Right lobe of liver (tissue), 4 donors: ENCODE measurements around the gene MAP1B.

ENCODE experiments used
- CTCF ChIP-seq, 4 donors: fragments of 200-600 bp in 3 of 4; fragments of 450-650 bp in 1 of 4; IDR thresholded peaks; one replicate each; pipeline versions ENCODE4 v1.5.1 to v1.8.0; 2016 to 2022; ENCODE audit warnings: antibody characterized with exemption in 4 of 4, mild to moderate bottlenecking in 2 of 4
- POLR2A ChIP-seq: fragments of 450-650 bp; IDR thresholded peaks from one replicate; pipeline ENCODE4 v1.6.1; 2017; ENCODE audit warnings: antibody characterized with exemption, mild to moderate bottlenecking
- donor health status: DM: no; HTN: no; CAD: no.
- donor health status: DM: no; HTN: no; CAD: no.
- donor health status: DM: no; HTN: yes; CAD: no.

- TF ChIP-seq POLR2A (no peak), CTCF (IDR thresholded peaks at IDR 0.05) (no peak)
Measured at GRCh38 chr5:72232838-72233237, 125.6 kb downstream of the MAP1B start.
